Measurements from ENCODE around the gene LDLRAD2. TPM values are rescaled to one million over a fixed set of nuclear protein-coding genes. Genes with fewer than 3 reads are reported as not detected.

LDLRAD2 gene
- total and polyA plus RNA-seq, 10 of the 15 experiments (the other 5 are each of a cell fraction or from before 2014, with no cell fraction given): 0.04 to 0.23 (median 0.11) TPM; not detected in 7

DNA sequence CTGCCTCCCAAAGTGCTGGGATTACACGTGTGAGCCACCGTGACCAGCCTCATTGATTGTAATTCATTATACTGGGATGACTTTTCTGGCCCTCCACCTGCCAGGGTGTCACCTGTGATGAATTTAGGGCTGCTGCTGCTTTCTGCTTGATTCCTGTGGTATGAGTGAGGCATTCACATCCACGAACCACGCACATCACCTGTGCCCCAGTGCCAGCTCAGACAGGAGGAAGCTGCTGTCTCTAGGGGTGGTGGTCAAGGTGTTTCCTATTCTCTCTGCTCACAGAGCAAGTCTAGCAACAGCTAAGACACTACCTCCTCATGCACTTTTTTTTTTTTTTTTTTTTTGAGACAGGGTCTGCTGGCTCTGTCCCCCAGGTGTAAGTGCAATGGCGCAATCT lies 12.3 kb upstream of the LDLRAD2 start:
- no peak overlapping the region for H3K9ac ChIP-seq (ENCODE audit: control insufficient read depth, insufficient read depth, low read length)
- no peak overlapping the region for H3K27ac ChIP-seq (ENCODE audit: control insufficient read depth, insufficient read depth)
- FAIRE-seq (no peak), DNase-seq (ENCODE audit: low read depth, low spot score) (no peak), ATAC-seq (peak; percentile 40)
- peaks cover 7% of the 10 kb centered on the region for H3K4me1 ChIP-seq (ENCODE audit: control insufficient read depth, insufficient read depth, low read length)
- no peak overlapping the region for H3K4me2 ChIP-seq (ENCODE audit: control insufficient read depth, insufficient read depth)
- in situ Hi-C loops (cut with MboI) (loop anchor here (25.0 kb wide), 1 partner anchor 1788 kb away; no protein-coding TSS in a partner anchor), intact Hi-C loops (cut with micrococcal nuclease; ENCODE audit: unreplicated experiment) (no loop called here)
- H2AFZ ChIP-seq (ENCODE audit: control insufficient read depth, low read depth, low read length): no peak overlapping the region
- no peak overlapping the region for H3K4me3 ChIP-seq
- RAD21 ChIA-PET (ENCODE audit: unreplicated experiment): interaction anchor here (0.6 to 1.5 kb wide), 2 partner anchors 9 to 18 kb away, joined by 4 to 5 read pairs; no protein-coding TSS in a partner anchor
- H3K9me3 ChIP-seq (replicated peaks; ENCODE audit: control insufficient read depth, insufficient read depth, low read length): peaks cover 9% of the 10 kb centered on the region; the same call in 2 of the 3 replicates
- TF ChIP-seq, protein P1, sequence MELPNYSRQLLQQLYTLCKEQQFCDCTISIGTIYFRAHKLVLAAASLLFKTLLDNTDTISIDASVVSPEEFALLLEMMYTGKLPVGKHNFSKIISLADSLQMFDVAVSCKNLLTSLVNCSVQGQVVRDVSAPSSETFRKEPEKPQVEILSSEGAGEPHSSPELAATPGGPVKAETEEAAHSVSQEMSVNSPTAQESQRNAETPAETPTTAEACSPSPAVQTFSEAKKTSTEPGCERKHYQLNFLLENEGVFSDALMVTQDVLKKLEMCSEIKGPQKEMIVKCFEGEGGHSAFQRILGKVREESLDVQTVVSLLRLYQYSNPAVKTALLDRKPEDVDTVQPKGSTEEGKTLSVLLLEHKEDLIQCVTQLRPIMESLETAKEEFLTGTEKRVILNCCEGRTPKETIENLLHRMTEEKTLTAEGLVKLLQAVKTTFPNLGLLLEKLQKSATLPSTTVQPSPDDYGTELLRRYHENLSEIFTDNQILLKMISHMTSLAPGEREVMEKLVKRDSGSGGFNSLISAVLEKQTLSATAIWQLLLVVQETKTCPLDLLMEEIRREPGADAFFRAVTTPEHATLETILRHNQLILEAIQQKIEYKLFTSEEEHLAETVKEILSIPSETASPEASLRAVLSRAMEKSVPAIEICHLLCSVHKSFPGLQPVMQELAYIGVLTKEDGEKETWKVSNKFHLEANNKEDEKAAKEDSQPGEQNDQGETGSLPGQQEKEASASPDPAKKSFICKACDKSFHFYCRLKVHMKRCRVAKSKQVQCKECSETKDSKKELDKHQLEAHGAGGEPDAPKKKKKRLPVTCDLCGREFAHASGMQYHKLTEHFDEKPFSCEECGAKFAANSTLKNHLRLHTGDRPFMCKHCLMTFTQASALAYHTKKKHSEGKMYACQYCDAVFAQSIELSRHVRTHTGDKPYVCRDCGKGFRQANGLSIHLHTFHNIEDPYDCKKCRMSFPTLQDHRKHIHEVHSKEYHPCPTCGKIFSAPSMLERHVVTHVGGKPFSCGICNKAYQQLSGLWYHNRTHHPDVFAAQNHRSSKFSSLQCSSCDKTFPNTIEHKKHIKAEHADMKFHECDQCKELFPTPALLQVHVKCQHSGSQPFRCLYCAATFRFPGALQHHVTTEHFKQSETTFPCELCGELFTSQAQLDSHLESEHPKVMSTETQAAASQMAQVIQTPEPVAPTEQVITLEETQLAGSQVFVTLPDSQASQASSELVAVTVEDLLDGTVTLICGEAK (IDR thresholded peaks at IDR 0.05; ENCODE audit: borderline replicate concordance): no peak
- TF ChIP-seq CBFB (IDR thresholded peaks at IDR 0.05; ENCODE audit: low read depth) (no peak), NFYA (IDR thresholded peaks at IDR 0.05; ENCODE audit: borderline replicate concordance, low read depth, low read length) (no peak), MYB (IDR thresholded peaks at IDR 0.05; ENCODE audit: borderline replicate concordance, low read depth, low read length) (no peak), RB1 (IDR thresholded peaks at IDR 0.05; ENCODE audit: borderline replicate concordance) (no peak), SMARCA5 (IDR thresholded peaks at IDR 0.05) (no peak), RBBP5 (conservative IDR thresholded peaks at IDR 0.05) (no peak), SUPT20H (IDR thresholded peaks at IDR 0.05; ENCODE audit: borderline replicate concordance, control insufficient read depth, low read depth, low read length) (no peak), JUND (IDR thresholded peaks at IDR 0.05; ENCODE audit: low read depth, low read length) (no peak), IKZF1 (conservative IDR thresholded peaks at IDR 0.05) (no peak)
- TF ChIP-seq, protein P2, sequence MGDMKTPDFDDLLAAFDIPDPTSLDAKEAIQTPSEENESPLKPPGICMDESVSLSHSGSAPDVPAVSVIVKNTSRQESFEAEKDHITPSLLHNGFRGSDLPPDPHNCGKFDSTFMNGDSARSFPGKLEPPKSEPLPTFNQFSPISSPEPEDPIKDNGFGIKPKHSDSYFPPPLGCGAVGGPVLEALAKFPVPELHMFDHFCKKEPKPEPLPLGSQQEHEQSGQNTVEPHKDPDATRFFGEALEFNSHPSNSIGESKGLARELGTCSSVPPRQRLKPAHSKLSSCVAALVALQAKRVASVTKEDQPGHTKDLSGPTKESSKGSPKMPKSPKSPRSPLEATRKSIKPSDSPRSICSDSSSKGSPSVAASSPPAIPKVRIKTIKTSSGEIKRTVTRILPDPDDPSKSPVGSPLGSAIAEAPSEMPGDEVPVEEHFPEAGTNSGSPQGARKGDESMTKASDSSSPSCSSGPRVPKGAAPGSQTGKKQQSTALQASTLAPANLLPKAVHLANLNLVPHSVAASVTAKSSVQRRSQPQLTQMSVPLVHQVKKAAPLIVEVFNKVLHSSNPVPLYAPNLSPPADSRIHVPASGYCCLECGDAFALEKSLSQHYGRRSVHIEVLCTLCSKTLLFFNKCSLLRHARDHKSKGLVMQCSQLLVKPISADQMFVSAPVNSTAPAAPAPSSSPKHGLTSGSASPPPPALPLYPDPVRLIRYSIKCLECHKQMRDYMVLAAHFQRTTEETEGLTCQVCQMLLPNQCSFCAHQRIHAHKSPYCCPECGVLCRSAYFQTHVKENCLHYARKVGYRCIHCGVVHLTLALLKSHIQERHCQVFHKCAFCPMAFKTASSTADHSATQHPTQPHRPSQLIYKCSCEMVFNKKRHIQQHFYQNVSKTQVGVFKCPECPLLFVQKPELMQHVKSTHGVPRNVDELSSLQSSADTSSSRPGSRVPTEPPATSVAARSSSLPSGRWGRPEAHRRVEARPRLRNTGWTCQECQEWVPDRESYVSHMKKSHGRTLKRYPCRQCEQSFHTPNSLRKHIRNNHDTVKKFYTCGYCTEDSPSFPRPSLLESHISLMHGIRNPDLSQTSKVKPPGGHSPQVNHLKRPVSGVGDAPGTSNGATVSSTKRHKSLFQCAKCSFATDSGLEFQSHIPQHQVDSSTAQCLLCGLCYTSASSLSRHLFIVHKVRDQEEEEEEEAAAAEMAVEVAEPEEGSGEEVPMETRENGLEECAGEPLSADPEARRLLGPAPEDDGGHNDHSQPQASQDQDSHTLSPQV (IDR thresholded peaks at IDR 0.05): no peak
- TF ChIP-seq, protein P3, sequence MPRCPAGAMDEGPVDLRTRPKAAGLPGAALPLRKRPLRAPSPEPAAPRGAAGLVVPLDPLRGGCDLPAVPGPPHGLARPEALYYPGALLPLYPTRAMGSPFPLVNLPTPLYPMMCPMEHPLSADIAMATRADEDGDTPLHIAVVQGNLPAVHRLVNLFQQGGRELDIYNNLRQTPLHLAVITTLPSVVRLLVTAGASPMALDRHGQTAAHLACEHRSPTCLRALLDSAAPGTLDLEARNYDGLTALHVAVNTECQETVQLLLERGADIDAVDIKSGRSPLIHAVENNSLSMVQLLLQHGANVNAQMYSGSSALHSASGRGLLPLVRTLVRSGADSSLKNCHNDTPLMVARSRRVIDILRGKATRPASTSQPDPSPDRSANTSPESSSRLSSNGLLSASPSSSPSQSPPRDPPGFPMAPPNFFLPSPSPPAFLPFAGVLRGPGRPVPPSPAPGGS (IDR thresholded peaks at IDR 0.05; ENCODE audit: borderline replicate concordance, insufficient read depth, low read depth, low read length, poor library complexity, severe bottlenecking): no peak
- TF ChIP-seq, protein P4, sequence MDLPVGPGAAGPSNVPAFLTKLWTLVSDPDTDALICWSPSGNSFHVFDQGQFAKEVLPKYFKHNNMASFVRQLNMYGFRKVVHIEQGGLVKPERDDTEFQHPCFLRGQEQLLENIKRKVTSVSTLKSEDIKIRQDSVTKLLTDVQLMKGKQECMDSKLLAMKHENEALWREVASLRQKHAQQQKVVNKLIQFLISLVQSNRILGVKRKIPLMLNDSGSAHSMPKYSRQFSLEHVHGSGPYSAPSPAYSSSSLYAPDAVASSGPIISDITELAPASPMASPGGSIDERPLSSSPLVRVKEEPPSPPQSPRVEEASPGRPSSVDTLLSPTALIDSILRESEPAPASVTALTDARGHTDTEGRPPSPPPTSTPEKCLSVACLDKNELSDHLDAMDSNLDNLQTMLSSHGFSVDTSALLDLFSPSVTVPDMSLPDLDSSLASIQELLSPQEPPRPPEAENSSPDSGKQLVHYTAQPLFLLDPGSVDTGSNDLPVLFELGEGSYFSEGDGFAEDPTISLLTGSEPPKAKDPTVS (IDR thresholded peaks at IDR 0.05; ENCODE audit: low read depth, low read length): no peak
- H4K20me1 ChIP-seq (ENCODE audit: control insufficient read depth, insufficient read depth): no peaks in the 10 kb centered on the region
- no peaks in the 10 kb centered on the region for H3K36me3 ChIP-seq (ENCODE audit: control insufficient read depth in 2 of 2, insufficient read depth in 2 of 2, low read length in 1 of 2)
- CTCF ChIA-PET: no interaction called here
- POLR2A ChIA-PET: no interaction called here
- BruUV-seq (replicated peaks): no TSS peak
- no peaks in the 10 kb centered on the region for H3K79me2 ChIP-seq (ENCODE audit: control insufficient read depth, insufficient read depth, low read length)
- no peaks in the 10 kb centered on the region for H3K27me3 ChIP-seq (replicated peaks in 1 of 2; ENCODE audit: control insufficient read depth in 2 of 2, insufficient read depth in 2 of 2, low read length in 1 of 2)
- SMC1A ChIA-PET (ENCODE audit: uncharacterized antibody, unreplicated experiment): no interaction called here
- WGBS (ENCODE audit: insufficient coverage, insufficient replicate concordance, low lambda C conversion rate, missing lambda C conversion rate): 52% methylated on average over 4 of the region's 5 CpGs

Data from GM12878 (cell line).